SK-N-MC (cell line): ENCODE results near the gene MACROD2.

Experiments
- EZH2 ChIP-seq: fragments of 200-600 bp; sonication (generic); IDR thresholded peaks from one replicate; pipeline ENCODE4 v1.6.1; 2017; ENCODE audit warnings: antibody characterized with exemption
- FOXP2 ChIP-seq: optimal IDR thresholded peaks from 2 replicates; pipeline ENCODE3; 2011; ENCODE audit warnings: mild to moderate bottlenecking, moderate library complexity; ENCODE audit not compliant: insufficient read depth; ENCODE audit errors: extremely low read length, control extremely low read depth
- POLR2AphosphoS5 ChIP-seq: IDR thresholded peaks from 2 replicates; pipeline ENCODE4 v1.6.1; 2012; ENCODE audit warnings: mild to moderate bottlenecking, low read depth, low read length, borderline replicate concordance

DNA sequence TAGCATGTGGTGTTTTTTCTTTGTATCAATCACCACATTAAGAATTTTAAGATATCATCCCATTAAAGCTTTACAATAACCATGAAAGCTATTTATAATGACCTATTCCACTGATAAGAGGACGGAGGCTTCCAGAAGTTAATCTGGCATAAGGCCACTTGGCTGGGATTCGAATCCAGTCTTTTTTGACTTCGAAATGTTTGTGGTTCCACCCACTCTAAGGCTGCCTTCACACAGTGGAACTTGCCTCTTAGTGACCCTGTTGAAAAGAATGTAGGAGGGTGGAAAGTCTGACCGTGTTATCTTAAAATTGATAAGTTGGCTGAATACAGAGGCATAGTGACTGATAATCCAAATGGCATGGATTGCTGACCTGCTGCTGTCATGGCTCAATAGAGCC, 1618.2 kb downstream of the MACROD2 start:
- TF ChIP-seq POLR2AphosphoS5 (no peak), EZH2 (no peak), FOXP2 (no peak)
